ENCODE results near the gene EMX1.

DNA sequence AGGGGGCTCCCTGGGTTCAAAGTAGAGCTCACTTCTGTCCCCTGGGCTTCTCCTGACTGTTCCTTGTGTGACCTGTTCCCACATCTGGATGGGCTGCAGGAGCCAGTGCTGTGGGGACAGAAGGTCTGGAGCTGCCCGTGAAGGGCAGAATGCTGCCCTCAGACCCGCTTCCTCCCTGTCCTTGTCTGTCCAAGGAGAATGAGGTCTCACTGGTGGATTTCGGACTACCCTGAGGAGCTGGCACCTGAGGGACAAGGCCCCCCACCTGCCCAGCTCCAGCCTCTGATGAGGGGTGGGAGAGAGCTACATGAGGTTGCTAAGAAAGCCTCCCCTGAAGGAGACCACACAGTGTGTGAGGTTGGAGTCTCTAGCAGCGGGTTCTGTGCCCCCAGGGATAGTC, 15.5 kb downstream of the EMX1 start:
- TF ChIP-seq EZH2 (IDR thresholded peaks at IDR 0.05; ENCODE audit: insufficient read depth, poor library complexity, severe bottlenecking) (no peak), EZH2phosphoT487 (IDR thresholded peaks at IDR 0.05; ENCODE audit: insufficient read depth, low read depth) (no peak)
